Measurements from ENCODE around the gene POLR1A. TPM values are rescaled to one million over a fixed set of nuclear protein-coding genes. Genes with fewer than 3 reads are reported as not detected.

The POLR1A gene
- total RNA-seq, 1 donor from 2014 or later = 45.2 TPM

DNA sequence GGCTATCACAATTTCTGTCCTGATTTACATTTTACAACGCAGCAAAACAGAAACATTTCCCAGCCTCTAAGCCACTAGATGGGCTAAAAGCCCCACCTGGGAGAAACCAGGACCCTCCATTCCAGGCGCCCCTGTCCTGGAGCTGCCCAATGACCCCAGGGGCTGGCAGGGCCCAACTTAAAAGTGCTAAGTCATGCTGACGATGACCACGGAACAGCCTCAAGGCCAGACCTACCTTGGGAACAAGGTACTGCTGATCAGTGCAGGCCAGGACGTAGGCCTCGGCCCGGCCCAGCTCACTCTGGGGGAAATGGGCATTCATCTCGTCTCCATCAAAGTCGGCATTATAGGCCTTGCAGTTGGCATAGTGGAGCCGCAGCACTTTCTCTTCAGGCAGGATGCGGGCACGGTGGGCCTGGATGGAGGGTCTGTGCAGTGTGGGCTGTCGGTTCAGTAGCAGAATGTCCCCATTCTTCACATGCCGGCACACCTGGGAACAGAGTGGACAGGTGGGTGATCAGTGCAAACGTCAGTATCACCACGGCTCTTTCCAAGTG lies 35.8 kb downstream of the POLR1A start:
- no peak overlapping the region for H3K9ac ChIP-seq (ENCODE audit: low read length)
- Mint-ChIP-seq H3K27me3 (ENCODE audit: low read depth, unreplicated experiment) (no peaks in the 10 kb centered on the region), H3K27ac (ENCODE audit: unreplicated experiment) (no peak overlapping the region), H3K4me3 (ENCODE audit: unreplicated experiment) (no peak overlapping the region), H3K4me1 (ENCODE audit: low read depth, unreplicated experiment) (peaks cover 18% of the 10 kb centered on the region), H3K36me3 (ENCODE audit: low read depth, unreplicated experiment) (peaks cover 45% of the 10 kb centered on the region), H3K9me3 (ENCODE audit: unreplicated experiment) (no peaks in the 10 kb centered on the region)
- H3K27me3 ChIP-seq (ENCODE audit: insufficient read depth, low read length) = no peaks in the 10 kb centered on the region
- no peaks in the 10 kb centered on the region for H3K9me3 ChIP-seq (ENCODE audit: insufficient read depth, low read depth, low read length)
- no peak overlapping the region for H3K4me2 ChIP-seq (ENCODE audit: low read length)
- no peaks in the 10 kb centered on the region for H3K79me2 ChIP-seq (ENCODE audit: insufficient read depth, low read length)
- H3K27ac ChIP-seq (ENCODE audit: low read depth, low read length) = no peak overlapping the region
- peaks cover 46% of the 10 kb centered on the region for H3K36me3 ChIP-seq (ENCODE audit: insufficient read depth, low read length)
- H3K4me1 ChIP-seq (ENCODE audit: insufficient read depth, low read length) = peaks cover 20% of the 10 kb centered on the region
- DNase-seq (ENCODE audit: low read depth) (no peak), FAIRE-seq (no peak)
- TF ChIP-seq EZH2 (IDR thresholded peaks at IDR 0.05; ENCODE audit: insufficient read depth, low read length) (no peak), CTCF (IDR thresholded peaks at IDR 0.05; ENCODE audit: insufficient read depth, low read depth, low read length) (no peak)
- H4K20me1 ChIP-seq (ENCODE audit: insufficient read depth, low read length) = no peaks in the 10 kb centered on the region
- H2AFZ ChIP-seq (ENCODE audit: low read depth, low read length) = no peak overlapping the region
- no peak overlapping the region for H3K4me3 ChIP-seq (ENCODE audit: insufficient read depth, low read depth, low read length)

- no peaks in the 10 kb centered on the region for H3K79me2 ChIP-seq (ENCODE audit: insufficient read depth, low read length)
- TF ChIP-seq EZH2 (IDR thresholded peaks at IDR 0.05; ENCODE audit: insufficient read depth, low read length) (no peak), CTCF (IDR thresholded peaks at IDR 0.05; ENCODE audit: insufficient read depth, low read depth, low read length) (no peak)
- H3K4me3 ChIP-seq (ENCODE audit: insufficient read depth, low read depth, low read length) = no peak overlapping the region
- H3K4me2 ChIP-seq (ENCODE audit: low read length) = no peak overlapping the region
- no peak overlapping the region for H3K4me3 Mint-ChIP-seq (ENCODE audit: unreplicated experiment)
- H3K9ac ChIP-seq (ENCODE audit: low read length) = no peak overlapping the region
- H3K27me3 Mint-ChIP-seq (ENCODE audit: low read depth, unreplicated experiment) = no peaks in the 10 kb centered on the region
- H3K9me3 Mint-ChIP-seq (ENCODE audit: unreplicated experiment) = peaks cover 1% of the 10 kb centered on the region
- H3K27ac Mint-ChIP-seq (ENCODE audit: unreplicated experiment) = peak overlapping the region; percentile 47
- peaks cover 49% of the 10 kb centered on the region for H3K36me3 Mint-ChIP-seq (ENCODE audit: low read depth, unreplicated experiment)
- peaks cover 47% of the 10 kb centered on the region for H3K36me3 ChIP-seq (ENCODE audit: insufficient read depth, low read length)
- no peaks in the 10 kb centered on the region for H3K9me3 ChIP-seq (ENCODE audit: insufficient read depth, low read depth, low read length)
- no peaks in the 10 kb centered on the region for H3K27me3 ChIP-seq (ENCODE audit: insufficient read depth, low read length)
- peak; percentile 58 for DNase-seq (ENCODE audit: low read depth)
- peak overlapping the region; percentile 12 for H3K27ac ChIP-seq (ENCODE audit: low read depth, low read length)
- H4K20me1 ChIP-seq (ENCODE audit: insufficient read depth, low read length) = no peaks in the 10 kb centered on the region
- peaks cover 21% of the 10 kb centered on the region for H3K4me1 Mint-ChIP-seq (ENCODE audit: low read depth, unreplicated experiment)
- H3K4me1 ChIP-seq (ENCODE audit: insufficient read depth, low read length) = peaks cover 27% of the 10 kb centered on the region
- H2AFZ ChIP-seq (ENCODE audit: low read depth, low read length) = no peak overlapping the region
- no peak for FAIRE-seq
Measured at GRCh38 chr2:86069091-86069685, 36.5 kb downstream of the POLR1A start.

- TF ChIP-seq CTCF (IDR thresholded peaks at IDR 0.05; ENCODE audit: insufficient read depth, low read depth, low read length) (no peak), EZH2 (IDR thresholded peaks at IDR 0.05; ENCODE audit: insufficient read depth, low read length) (no peak)
- H3K4me1 Mint-ChIP-seq (ENCODE audit: low read depth, unreplicated experiment) = peaks cover 27% of the 10 kb centered on the region
- H4K20me1 ChIP-seq (ENCODE audit: insufficient read depth, low read length) = no peaks in the 10 kb centered on the region
- FAIRE-seq (no peak), DNase-seq (ENCODE audit: low read depth) (no peak)
- no peaks in the 10 kb centered on the region for H3K9me3 ChIP-seq (ENCODE audit: insufficient read depth, low read depth, low read length)
- H3K9ac ChIP-seq (ENCODE audit: low read length) = no peak overlapping the region
- H3K4me2 ChIP-seq (ENCODE audit: low read length) = no peak overlapping the region
- no peak overlapping the region for H3K27ac Mint-ChIP-seq (ENCODE audit: unreplicated experiment)
- H3K9me3 Mint-ChIP-seq (ENCODE audit: unreplicated experiment) = peaks cover 1% of the 10 kb centered on the region
- H3K36me3 ChIP-seq (ENCODE audit: insufficient read depth, low read length) = peaks cover 47% of the 10 kb centered on the region
- H3K4me1 ChIP-seq (ENCODE audit: insufficient read depth, low read length) = peaks cover 27% of the 10 kb centered on the region
- no peaks in the 10 kb centered on the region for H3K27me3 Mint-ChIP-seq (ENCODE audit: low read depth, unreplicated experiment)
- H2AFZ ChIP-seq (ENCODE audit: low read depth, low read length) = no peak overlapping the region
- no peak overlapping the region for H3K4me3 Mint-ChIP-seq (ENCODE audit: unreplicated experiment)
- peaks cover 54% of the 10 kb centered on the region for H3K36me3 Mint-ChIP-seq (ENCODE audit: low read depth, unreplicated experiment)
- H3K4me3 ChIP-seq (ENCODE audit: insufficient read depth, low read depth, low read length) = no peak overlapping the region
- no peaks in the 10 kb centered on the region for H3K27me3 ChIP-seq (ENCODE audit: insufficient read depth, low read length)
- H3K79me2 ChIP-seq (ENCODE audit: insufficient read depth, low read length) = no peaks in the 10 kb centered on the region
- H3K27ac ChIP-seq (ENCODE audit: low read depth, low read length) = no peak overlapping the region
Measured at GRCh38 chr2:86068648-86069047, 37.0 kb downstream of the POLR1A start.
